Activated CD4-positive, alpha-beta T cell treated with anti-CD3 and anti-CD28 coated beads, Interleukin-2, Interleukin-6, amounts not matched to agents 100 ng/mL and 50 ng/mL, durations not matched to agents 16 hours and 8 hours (primary cell): Measurements from ENCODE around the gene UBA52.
"Not testable (repeated sequence)": the region's sequence is repeated elsewhere in the genome, so short reads cannot be mapped to it uniquely, and the experiment has no call there.

Experiments used
- DNase-seq: peaks from one replicate; pipeline ENCODE4 v3.0.0-alpha.2; 2020

Gene UBA52

DNA sequence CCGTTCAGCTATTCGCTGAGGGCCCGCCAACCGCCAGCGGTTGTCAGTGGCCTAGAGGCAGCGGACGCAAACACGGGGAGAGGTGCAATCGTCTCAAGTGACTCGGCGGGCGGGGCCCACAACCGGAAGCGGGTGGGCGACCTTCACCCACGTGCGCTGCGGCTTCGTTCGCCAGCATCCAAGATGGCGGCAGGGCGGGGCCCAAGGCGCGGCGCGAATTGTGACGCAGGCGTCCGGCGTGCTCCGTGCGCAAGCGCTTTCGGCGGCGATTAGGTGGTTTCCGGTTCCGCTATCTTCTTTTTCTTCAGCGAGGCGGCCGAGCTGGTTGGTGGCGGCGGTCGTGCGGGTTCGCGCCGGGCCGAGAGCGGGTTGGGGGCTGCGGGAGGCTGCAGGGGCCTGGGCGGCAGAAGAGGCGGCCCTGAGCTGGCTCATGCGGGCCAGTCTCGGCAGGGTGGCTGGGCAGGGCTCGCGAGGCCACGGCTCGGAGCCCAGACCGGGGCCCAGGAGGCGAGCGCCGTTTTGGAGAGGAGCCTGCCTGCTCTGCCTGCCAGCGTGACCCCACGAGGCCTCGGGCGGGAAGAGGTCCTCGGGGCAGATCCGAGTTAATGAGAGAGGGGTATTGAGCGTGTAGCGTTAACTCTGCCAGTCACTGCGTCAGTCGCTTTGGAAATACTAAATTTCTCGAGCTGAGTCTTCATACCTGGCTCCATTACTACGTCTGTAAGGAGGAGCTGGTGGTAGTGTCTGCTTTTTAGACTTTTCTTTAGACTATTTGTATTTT, at the start of gene UBA52:
Gene UBA52 (plus strand): TSS at position 294 of the 781 bp plus-strand sequence. CDS start 1,444 bp downstream, outside the sequence.
- peak; percentile 99 for DNase-seq

DNA sequence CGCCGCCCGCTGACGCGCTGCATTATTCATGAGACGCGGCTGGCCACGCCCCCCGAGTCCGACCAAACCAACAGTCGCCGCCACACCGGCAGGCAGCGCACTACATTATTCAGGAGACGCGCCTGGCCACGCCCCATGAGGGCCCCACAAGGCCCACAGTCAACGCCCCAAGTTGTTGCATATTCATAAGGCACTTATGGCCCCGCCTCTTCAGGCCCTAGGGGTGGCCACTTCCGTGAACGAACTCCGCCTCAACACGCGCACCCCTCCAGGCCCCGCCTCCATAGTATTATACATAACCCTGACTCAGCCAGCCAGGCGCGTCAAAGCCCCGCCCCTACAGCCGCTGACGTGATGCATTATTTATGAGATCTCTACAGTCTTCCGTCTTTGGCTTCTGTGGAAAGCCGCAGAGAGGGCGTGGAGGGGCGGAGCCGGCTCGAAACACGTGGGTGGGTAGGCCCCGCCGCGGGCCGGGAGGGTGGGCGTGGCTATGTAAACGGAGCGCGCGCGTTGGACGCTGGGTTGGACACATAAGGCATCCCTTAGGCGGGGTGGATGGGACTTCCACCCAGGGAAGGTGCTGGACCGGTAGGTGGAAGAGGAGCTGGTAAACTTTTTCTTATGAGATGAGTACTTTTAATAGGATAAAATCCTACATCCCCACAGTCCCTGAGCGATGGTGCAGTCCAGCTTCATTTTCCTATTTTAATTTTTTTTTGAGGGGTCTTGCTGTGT, 49.4 kb upstream of the UBA52 start:
- peak; percentile 100 for DNase-seq

DNA sequence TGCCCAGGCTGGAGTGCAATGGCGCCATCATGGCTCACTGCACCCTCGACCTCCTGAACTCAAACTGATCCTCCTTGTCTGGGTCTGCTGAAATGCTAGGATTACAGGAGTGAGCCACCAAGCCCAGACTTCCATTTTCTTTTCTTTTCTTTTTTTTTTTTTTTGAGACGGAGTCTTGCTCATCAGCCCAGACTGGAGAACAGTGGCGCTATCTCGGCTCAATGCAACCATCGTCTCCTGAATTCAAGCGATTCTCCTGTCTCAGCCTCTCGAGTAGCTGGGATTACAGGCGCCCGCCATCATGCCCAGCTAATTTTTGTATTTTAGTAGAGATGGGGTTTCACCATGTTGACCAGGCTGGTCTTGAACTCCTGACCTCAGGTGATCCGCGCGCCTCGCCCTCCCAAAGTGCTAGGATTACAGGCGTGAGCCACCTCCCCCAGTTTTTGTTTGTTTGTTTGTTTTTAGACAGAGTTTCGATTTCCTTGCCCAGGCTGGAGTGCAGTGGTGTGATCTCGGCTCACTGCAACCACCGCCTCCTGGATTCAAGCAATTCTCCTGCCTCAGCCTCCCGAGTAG, 48.7 kb upstream of the UBA52 start:
- not testable (repeated sequence) for DNase-seq

DNA sequence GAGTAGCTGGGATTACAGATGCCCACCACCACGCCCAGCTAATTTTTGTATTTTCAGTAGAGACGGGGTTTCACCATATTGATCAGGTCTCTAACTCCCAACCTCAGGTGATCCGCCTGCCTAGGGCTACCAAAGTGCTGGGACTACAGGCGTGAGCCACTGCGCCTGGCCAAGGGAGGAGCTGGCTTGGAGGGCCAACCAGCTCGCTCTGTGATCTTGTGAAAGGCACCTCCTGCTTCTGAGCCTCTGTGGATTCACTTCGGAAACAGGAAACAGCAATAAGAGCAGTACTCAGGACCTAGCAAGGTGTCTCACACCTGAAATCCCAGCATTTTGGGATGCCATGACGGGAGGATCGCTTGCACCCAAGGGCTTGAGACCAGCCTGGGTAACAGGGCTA, 47.8 kb upstream of the UBA52 start:
- DNase-seq = no peak

DNA sequence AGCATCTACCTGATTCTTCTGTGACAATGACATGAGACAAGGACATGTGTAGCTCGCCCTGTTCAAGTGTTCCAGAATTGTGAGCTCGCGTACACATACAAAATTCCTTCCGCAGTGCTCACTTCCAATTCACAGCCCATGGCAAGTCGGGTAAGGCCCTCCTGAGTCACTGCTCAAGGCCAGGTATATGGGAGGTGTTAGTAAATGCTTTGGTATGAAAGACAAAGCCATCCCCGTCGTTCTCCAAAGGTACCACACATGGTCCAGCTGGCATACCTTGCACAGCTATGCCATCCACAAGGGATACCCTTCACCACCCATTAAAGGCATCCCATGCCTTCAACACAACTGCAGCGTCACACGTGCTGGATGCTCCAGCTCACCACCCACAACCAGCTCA, 45.3 kb upstream of the UBA52 start:
- DNase-seq = no peak

DNA sequence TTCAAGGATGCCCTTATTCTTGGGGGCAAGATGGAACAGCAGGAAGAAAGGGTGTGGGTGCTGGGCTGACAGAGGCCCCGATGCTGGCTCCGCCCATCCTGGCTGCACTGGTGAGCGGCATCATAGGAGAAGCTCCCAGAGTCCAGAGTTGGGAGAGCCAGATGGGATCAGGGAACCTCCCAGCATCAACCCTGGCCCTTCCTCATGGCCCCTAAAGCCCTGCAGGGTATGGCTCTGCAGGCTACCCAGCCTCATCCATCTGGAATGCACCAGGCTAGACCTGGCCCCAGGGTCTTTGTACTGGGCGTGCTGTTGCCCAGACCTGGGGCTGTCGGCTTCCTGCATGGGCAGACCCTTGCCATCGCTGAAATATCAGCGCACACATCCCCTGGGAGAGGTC, 41.9 kb upstream of the UBA52 start:
- no peak for DNase-seq

DNA sequence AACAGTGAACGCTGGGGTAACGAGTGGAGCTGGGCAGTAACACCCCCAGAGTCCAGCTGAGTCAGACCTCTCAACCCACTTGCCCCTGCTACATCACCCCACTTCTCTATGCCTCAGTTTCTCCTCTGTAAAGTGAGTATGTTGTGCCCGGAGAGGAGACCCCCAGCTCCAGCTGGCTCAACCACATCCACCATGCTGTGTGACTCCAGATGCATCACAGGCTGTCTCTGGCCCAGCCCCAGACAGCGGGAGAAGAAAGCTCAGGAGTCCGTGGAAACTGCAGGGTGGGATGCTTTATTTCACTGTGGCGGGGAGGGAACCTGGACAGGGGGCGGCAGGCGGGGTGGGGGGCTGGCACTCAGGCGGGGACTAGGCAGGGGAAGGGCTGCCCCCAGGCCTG, 40.2 kb upstream of the UBA52 start:
- DNase-seq = no peak

DNA sequence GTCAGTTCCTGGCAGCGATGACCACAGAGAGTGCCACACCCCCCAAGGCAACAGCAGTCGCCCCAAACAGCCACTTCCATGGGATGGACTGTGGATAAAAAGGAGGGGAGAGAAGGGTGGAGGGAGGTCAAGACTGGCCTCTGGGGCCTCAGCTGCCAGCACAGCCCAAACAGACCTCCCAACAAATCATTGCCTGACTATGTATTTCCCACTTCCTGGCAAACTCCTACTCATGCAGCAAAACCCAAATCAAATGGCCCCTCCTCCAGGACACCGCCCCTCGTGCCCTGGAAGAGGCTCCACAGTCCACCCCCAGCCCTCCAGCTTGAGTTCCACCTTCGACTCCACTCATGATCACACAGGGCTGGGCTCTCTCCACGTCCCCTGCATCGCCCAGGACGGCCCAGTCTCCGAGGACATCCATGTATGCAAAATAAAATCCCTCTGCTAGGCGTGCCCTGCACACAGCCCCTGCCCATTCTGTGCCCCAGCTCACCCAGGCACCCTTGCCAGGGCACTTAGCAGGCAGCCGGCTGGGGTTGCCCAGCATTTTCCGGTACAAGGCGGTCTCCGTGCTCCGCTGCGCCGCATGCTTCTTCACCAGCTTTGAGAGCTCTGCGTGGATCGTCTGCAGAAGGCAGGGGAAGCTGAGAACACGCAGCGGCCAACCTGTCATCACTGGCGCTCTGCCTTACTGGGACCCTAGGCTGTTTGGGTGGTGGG, 39.3 kb upstream of the UBA52 start:
- no peak for DNase-seq

DNA sequence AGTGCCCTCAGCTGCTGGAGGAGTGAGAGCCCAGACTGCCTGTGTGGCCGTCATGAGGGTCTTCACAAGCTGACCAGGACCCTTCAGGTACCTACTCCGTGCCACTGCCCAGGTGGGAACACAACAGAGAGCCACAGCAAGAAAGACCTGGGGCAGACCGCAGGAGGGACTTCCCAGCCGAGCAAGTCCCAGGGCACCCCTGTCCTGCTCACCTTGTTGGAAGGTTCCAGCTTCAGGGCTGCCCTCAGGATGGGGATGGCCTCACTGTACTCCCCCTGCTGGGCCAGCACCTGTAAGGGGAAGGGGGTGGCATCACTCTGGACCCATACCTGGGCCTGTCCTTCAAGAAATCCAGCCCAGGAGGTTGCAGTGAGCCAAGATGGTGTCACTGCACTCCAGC, 38.6 kb upstream of the UBA52 start:
- DNase-seq = no peak

DNA sequence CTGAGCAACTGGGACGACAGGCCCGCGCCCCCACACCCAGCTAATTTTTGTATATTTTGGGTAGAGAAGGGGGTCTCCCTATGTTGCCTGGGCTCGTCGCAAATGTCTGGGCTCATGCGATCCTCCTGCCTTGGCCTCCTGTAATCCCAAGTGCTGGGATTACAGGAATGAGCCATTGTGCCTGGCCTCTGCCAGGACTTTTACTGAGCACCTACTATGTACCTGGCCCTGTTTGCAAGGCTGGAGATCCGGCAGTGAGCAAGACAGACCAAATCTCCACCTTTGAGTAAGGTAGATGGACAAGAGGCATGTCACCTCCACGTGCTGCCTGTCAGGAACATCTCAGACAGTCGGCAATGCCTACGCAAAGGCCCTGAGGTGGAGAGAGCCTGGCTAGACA, 35.2 kb upstream of the UBA52 start:
- no peak for DNase-seq

DNA sequence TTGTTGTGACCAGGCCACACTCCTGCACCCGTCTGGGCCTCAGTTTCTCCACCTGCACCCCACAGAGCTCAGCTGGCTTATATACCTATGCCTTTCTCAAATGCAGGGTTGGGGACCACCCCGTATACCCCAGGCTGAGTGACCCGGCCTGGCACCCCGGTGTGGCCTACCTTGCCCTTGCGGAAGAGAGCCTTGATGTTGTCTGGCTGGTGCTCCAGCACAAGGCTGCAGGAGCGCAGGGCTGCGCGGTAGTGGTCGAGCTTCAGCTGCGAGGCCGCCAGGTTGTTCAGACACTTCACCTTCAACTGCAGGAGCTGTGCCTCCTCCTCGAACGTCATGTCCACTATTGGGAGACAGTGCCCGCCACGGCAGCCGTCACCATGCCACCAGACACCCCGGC, 34.2 kb upstream of the UBA52 start:
- no peak for DNase-seq

DNA sequence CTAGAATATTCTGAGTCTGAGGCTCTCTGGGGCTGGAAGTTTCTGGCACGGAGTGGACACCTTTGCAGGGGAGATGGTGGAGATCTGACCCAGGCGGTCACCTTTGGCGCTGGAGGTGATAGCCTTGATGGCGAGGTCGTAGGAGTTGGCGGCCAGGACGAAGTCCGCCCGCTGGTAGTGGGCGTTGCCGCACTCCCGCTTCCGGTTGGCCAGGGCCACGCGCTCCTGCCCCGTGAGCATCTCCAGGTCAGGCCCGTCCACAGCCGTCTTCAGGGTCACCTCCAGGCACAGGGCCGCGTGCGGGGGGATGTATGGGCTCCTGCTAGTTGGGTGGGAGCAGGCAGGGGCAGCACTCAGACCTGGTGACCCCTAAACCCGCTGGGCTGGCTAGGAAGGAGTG, 33.5 kb upstream of the UBA52 start:
- no peak for DNase-seq

DNA sequence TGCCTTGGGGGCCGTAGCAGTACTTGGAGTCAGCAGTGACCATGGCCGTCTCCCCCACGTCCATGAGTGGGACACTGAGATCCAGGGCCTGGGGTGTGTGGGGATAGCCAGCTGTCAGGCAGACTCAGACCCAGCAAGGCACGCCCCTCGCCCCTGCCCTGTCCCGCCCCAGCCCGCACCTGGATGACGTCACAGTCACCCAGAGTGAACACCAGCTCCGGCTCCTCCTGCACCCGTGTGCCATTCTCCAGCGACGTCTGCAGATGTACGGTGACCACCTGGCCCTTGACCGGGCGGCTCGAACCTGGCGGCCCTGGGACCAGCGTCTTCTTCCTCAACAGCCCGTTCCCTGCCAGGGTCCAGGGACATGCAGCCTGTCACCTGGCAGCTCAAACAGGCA, 32.3 kb upstream of the UBA52 start:
- no peak for DNase-seq

DNA sequence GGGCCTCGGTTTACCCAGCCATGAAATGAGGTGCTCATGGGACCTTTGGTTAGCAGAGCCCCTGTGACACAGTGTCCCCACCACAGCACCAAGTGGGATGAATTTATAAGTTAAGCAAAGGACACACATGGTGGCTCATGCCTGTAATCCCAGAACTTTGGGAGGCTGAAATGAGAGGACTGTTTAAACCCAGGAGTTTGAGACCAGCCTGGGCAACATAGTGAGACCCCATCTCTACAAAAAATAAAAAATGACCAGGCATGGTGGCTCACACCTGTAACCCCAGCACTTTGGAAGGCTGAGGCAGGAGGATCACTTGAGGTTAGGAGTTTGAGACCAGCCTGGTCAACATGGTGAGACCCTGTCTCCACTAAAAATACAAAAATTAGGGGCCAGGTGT, 31.5 kb upstream of the UBA52 start:
- DNase-seq = not testable (repeated sequence)

DNA sequence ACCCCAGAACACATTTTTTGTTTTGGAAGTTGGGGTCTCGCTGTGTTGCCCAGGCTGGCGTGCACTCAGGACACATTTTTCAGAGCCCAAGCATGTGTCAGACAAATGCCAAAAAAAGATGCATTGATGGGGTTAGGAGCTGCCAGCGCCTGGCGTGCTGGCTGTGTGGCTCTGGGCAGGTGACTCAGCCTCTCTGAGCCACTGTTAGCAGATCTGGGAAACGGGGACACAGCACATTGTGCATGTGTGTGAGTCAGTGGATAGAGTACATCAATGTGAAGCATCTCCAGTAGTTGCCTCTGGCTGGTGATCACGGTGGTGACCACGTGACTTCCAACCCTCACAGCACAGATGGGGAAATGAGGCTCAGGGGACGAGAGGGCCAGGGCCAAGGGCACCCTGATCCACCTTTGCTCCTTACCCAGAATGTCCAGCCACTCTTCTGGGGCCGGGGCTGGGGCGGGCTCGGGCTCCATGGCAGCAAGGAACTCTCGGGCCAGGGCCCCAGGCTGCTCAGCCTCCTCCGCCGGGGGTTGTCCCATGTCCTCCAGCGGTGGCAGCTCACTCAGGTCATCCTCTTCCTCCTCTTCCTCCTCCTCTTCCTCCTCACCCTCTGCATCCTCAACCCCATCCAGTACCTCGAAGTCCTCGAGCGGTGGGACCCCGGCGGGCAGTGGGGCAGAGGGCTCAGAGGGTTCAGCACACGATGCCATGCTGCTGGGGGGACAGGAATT, 30.2 kb upstream of the UBA52 start:
- DNase-seq = peak; percentile 45

DNA sequence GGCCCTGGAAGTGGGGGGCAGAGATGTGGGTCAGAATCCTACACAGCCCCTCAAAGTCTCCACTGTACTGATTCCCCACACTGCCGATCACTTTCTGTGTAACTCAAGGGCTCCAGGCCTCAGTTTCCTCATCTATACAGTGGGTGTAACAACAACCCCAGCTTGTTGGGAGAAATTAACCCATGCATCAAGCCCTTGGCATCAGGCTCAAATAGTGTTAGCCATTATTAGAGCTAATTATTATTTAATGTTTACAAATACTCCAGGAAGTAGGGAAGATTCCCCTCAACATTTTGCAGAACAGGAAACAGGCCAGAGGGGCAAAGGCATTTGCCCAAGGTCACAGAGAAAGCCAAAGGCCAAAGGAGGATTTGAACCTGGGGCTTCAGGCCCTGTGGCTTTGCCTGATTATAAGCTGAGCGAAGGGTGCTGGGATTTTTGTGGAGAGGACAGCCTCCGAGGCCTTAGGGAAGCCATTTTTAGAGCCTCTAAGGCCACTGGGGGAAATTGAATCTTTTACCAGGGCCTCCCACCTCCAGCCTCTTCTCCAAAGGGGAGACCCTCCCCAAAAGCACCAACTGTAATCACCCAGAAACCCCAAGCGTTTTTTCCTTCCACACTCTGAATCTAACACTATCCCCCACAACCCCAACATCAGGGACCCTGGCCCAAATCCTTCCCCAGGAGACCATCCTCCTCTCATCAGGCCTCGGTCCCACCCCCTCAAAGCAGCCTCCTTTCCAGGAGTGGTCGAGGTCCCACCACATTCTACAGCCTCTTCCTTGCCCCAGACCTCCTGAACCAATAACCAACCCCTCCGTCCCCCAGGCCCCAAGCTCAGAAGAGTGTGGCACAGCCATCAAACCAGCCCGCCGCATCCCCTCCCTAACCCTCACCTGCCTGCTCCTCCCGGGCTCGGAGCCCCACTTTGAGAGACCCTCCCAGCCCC, 29.4 kb upstream of the UBA52 start:
- DNase-seq = no peak

DNA sequence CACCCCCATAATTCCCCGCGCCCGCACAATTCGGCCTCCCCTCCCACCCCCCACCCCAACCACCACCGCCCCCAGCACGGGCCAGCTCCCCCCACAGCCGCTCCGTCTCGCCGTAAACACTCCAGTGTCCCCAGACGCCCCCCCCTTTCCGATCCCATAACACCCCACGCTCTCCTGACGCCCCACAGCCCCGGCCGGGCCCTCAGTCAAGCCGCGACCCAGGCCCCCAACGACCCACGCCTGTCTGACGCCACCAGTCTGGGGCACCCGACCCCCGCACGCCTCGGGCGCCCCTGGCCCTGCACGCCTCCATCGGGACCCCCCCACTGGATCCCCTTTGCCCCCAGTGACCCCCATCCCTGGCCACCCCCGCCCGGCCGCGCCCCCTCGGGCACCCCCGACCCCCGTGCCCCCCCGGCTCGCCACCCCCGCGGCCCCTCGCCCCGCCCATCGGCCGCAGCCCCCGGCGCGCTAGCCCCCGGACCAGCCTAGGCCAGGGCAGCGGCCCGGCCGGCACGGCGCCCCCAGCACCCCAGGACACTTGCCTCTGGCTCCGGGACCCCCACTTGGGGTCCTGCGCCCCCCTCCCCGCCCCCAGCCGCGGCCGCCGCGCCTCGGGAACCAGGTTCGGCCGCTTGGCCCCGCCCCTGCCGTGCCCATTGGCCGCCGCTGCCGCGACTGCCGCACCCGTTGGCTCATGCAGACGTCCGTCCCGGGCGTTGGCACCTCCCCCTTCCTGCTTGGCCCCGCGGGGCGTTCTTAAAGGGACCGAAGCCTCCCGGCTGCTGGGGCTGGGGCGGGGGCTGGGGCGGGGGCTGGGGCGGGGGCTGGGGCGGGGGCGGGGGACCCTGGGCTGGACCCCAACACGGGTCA, 28.5 kb upstream of the UBA52 start, which contains the start of gene FKBP8:
Gene FKBP8 (minus strand): TSS at position 633 of the 873 bp plus-strand sequence. CDS start 1,603 bp downstream, outside the sequence.
- DNase-seq = peak; percentile 96

DNA sequence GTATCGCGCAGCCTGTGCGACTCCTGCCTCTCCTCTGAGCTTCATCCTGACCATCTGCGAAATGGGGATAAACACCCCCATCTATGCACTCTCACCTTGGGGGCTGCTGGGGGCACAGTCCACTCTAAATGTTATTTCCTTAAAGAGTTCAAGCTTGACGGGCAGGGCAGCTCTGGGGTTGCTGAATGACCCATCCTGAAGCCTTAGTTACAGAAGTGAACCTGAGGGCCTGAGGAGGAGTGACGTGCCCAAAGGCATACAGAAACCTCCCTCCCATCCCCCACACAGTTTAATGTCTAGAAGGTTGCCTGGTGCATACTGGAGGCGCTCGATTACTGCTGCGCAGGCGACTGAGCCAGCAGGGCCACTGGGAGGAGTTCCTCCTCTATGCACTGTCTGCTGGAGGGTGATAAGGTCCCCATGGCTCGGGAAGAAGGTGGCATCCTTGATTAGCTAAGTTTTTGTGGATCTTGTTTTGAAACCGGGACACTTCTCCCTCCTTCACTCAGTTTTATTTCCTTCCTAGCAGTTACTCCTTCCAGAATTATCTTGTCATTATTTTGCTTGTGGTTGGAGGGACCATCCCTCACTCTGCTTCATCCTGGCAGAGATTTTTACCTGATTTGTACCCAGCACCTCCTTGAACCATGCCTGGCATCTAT, 27.7 kb upstream of the UBA52 start:
- DNase-seq = peak; percentile 91

DNA sequence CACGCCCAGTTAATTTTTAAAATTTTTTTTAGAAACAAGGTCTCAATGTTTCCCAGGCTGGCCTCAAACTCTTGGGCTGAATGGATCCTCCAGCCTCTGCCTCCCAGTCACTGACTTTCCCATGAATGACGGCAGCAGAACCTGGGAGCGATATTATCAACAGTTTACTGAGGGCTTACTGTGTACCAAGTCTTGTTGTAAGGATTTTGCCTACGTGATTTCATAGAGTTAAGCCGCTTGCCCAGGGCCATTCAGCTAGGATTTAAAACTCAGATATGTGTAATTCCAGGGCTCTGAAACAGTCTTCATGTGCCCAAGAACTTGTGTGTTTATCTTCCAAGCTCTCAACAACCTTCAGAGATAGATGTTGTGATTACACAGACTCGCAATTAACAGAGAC, 20.0 kb upstream of the UBA52 start:
- DNase-seq = no peak
